Vagina (tissue), 2 donors: ENCODE measurements around the gene FYB1. TPM values are rescaled to one million over a fixed set of nuclear protein-coding genes. Genes with fewer than 3 reads are reported as not detected.

ENCODE experiments used
- DNase-seq, 2 donors: peaks; one replicate each; pipeline ENCODE4 v3.0.0-alpha.2; 2017; ENCODE audit errors: extremely low spot score in 2 of 2
- H3K27ac ChIP-seq: fragments of 200-600 bp; sonication (generic); one replicate; pipeline ENCODE4 v1.5.1; 2019
- H3K27me3 ChIP-seq: fragments of 200-600 bp; sonication (generic); one replicate; pipeline ENCODE4 v1.5.1; 2019
- H3K36me3 ChIP-seq, 2 donors: fragments of 200-600 bp; sonication (generic); one replicate each; pipeline ENCODE4 v1.5.1; 2017 to 2019
- H3K4me1 ChIP-seq: fragments of 200-600 bp; sonication (generic); one replicate; pipeline ENCODE4 v1.5.1; 2019
- H3K4me3 ChIP-seq, 2 donors: fragments of 200-600 bp; sonication (generic); 1 replicate in 1 of 2; 2 replicates in 1 of 2; pipeline ENCODE4 v1.5.1; 2016 to 2019
- H3K9me3 ChIP-seq: fragments of 200-600 bp; sonication (generic); one replicate; pipeline ENCODE4 v1.5.1; 2019
- CTCF ChIP-seq, 3 experiments: fragments of 450-650 bp in 2 of 3; fragments of 200-600 bp in 1 of 3; sonication (generic) in 1 of 3; IDR thresholded peaks; one replicate each; pipeline ENCODE4 v1.5.1; 2017 to 2019; ENCODE audit warnings: antibody characterized with exemption in 3 of 3, mild to moderate bottlenecking in 2 of 3, moderate library complexity in 2 of 3
- POLR2A ChIP-seq, 2 donors: fragments of 450-650 bp; IDR thresholded peaks; one replicate each; pipeline ENCODE4 v1.6.1; 2017; ENCODE audit warnings: antibody characterized with exemption in 2 of 2, mild to moderate bottlenecking in 2 of 2, moderate library complexity in 2 of 2
- POLR2AphosphoS5 ChIP-seq, 2 donors: sonication (generic); formaldehyde crosslinking; IDR thresholded peaks; one replicate each; pipeline ENCODE4 v1.9.0; 2017; ENCODE audit warnings: antibody characterized with exemption in 2 of 2, mild to moderate bottlenecking in 2 of 2, low read depth in 1 of 2; ENCODE audit not compliant: insufficient read depth in 1 of 2
- intact Hi-C: fragments of 100-400 bp; cut with DNase I; formaldehyde crosslinking; loops from one replicate; pipeline ENCODE4 v1.15.1; 2023
- total RNA-seq: library from RNA; depleted of rRNA; stranded (reverse); fragments of >200 nt; gene quantifications from one replicate; pipeline ENCODE4 v1.2.3, GENCODE V29; 2016

Gene FYB1
- total RNA-seq, 1 donor from 2014 or later, result 10.8 TPM

- TF ChIP-seq POLR2AphosphoS5 (IDR thresholded peaks at IDR 0.05; ENCODE audit: insufficient read depth in 1 of 2, low read depth in 1 of 2) (no peak), POLR2A (IDR thresholded peaks at IDR 0.05) (no peak)
- intact Hi-C loops, result no loop called here
- H3K27ac ChIP-seq, result no peak overlapping the region
- H3K27me3 ChIP-seq, result no peaks in the 10 kb centered on the region
- no peak for DNase-seq
- H3K4me3 ChIP-seq, result no peak overlapping the region
- H3K4me1 ChIP-seq, result no peaks in the 10 kb centered on the region
- H3K9me3 ChIP-seq, result no peaks in the 10 kb centered on the region
- no peaks in the 10 kb centered on the region for H3K36me3 ChIP-seq
Observed at GRCh38 chr5:39254671-39255070, 35.3 kb upstream of the FYB1 start.

GRCh38 chr5:39253196-39253595 is 33.8 kb upstream of the FYB1 start:
- Histone ChIP-seq H3K9me3 (no peaks in the 10 kb centered on the region), H3K4me3 (no peak overlapping the region), H3K36me3 (no peaks in the 10 kb centered on the region), H3K27me3 (no peaks in the 10 kb centered on the region), H3K4me1 (no peaks in the 10 kb centered on the region), H3K27ac (no peak overlapping the region)
- no peak for DNase-seq
- TF ChIP-seq CTCF (IDR thresholded peaks at IDR 0.05) (no peak), POLR2AphosphoS5 (IDR thresholded peaks at IDR 0.05; ENCODE audit: insufficient read depth in 1 of 2, low read depth in 1 of 2) (no peak), POLR2A (IDR thresholded peaks at IDR 0.05) (no peak)
- intact Hi-C loops, result no loop called here

GRCh38 chr5:39249564-39250274 is 30.4 kb upstream of the FYB1 start:
- no peaks in the 10 kb centered on the region for H3K4me1 ChIP-seq
- TF ChIP-seq POLR2A (IDR thresholded peaks at IDR 0.05) (no peak), CTCF (IDR thresholded peaks at IDR 0.05) (no peak), POLR2AphosphoS5 (IDR thresholded peaks at IDR 0.05; ENCODE audit: insufficient read depth in 1 of 2, low read depth in 1 of 2) (no peak)
- no peaks in the 10 kb centered on the region for H3K27me3 ChIP-seq
- no peak for DNase-seq
- no peaks in the 10 kb centered on the region for H3K9me3 ChIP-seq
- intact Hi-C loops, result no loop called here
- no peaks in the 10 kb centered on the region for H3K36me3 ChIP-seq
- no peak overlapping the region for H3K27ac ChIP-seq
- no peak overlapping the region for H3K4me3 ChIP-seq

GRCh38 chr5:39249069-39249468 is 29.7 kb upstream of the FYB1 start:
- Histone ChIP-seq H3K4me3 (no peak overlapping the region), H3K36me3 (no peaks in the 10 kb centered on the region), H3K4me1 (no peaks in the 10 kb centered on the region), H3K9me3 (no peaks in the 10 kb centered on the region), H3K27me3 (no peaks in the 10 kb centered on the region), H3K27ac (no peak overlapping the region)
- intact Hi-C loops, result no loop called here
- TF ChIP-seq CTCF (IDR thresholded peaks at IDR 0.05) (no peak), POLR2AphosphoS5 (IDR thresholded peaks at IDR 0.05; ENCODE audit: insufficient read depth in 1 of 2, low read depth in 1 of 2) (no peak), POLR2A (IDR thresholded peaks at IDR 0.05) (no peak)
- no peak for DNase-seq

GRCh38 chr5:39240750-39241149 is 21.4 kb upstream of the FYB1 start:
- Histone ChIP-seq H3K27me3 (no peaks in the 10 kb centered on the region), H3K9me3 (no peaks in the 10 kb centered on the region), H3K4me3 (no peak overlapping the region), H3K36me3 (no peaks in the 10 kb centered on the region), H3K27ac (no peak overlapping the region), H3K4me1 (no peaks in the 10 kb centered on the region)
- no peak for DNase-seq
- TF ChIP-seq CTCF (IDR thresholded peaks at IDR 0.05) (no peak), POLR2A (IDR thresholded peaks at IDR 0.05) (no peak), POLR2AphosphoS5 (IDR thresholded peaks at IDR 0.05; ENCODE audit: insufficient read depth in 1 of 2, low read depth in 1 of 2) (no peak)
- intact Hi-C loops, result no loop called here
